Heart left ventricle (tissue), 13 donors: ENCODE results near the gene ZMYND10.

Experiments used
- CTCF ChIP-seq, 12 donors: fragments of 200-600 bp; sonication (generic) in 4 of 12; IDR thresholded peaks; one replicate each; pipeline versions ENCODE4 v1.5.0 to v1.8.0; 2018 to 2022; ENCODE audit warnings: antibody characterized with exemption in 12 of 12, mild to moderate bottlenecking in 5 of 12
- POLR2A ChIP-seq, 2 donors: fragments of 450-650 bp; IDR thresholded peaks; one replicate each; pipeline ENCODE4 v1.6.1; 2017; ENCODE audit warnings: antibody characterized with exemption in 2 of 2, mild to moderate bottlenecking in 2 of 2, moderate library complexity in 2 of 2
- donor health status: ischemic (EF 13 %, LVEDD 7.1; RV severe dilation, severe dysfunction).
- donor health status: DM: no; HTN: yes; CAD: no.
- donor health status: DM: no; HTN: no; CAD: no.
- donor health status: ischemic (EF 25% LVEDD 6.9; RV normal size, moderate dysfunction).
- donor health status: ischemic (EF 25% LVEDD 5.7; RV mildly dilated, moderate dysfunction).
- donor health status: ischemic (EF 35%, LVEDD 5.7; RV mildly dilated, moderate dysfunction).
- donor health status: nonischemic (EF 11% LVEDD 7.7; RV severe dilation, severe dysfunction).
- donor health status: DM: yes; HTN: yes; CAD: no.
- donor health status: PGD.
- donor health status: ischemic (EF 29% LVEDD 5.4; RV normal size, mild dysfunction).
- donor health status: nonischemic (EF 23%, LVEDD 6.1; RV moderate dilation, normal function).

GRCh38 chr3:50353245-50354004 is 7.9 kb upstream of the ZMYND10 start:
- no peak for TF ChIP-seq CTCF (IDR thresholded peaks at IDR 0.05)
- no peak for TF ChIP-seq POLR2A (IDR thresholded peaks at IDR 0.05)
